Activated CD8-positive, alpha-beta memory T cell treated with anti-CD3 and anti-CD28 coated beads for 36 hours (primary cell): ENCODE measurements around the gene DNAI7. TPM values are rescaled to one million over a fixed set of nuclear protein-coding genes. Genes with fewer than 3 reads are reported as not detected.

Experiments
- CTCF ChIA-PET: fragments of 350-600 bp; sonication (Branson Sonifier 250); formaldehyde crosslinking; loops from one replicate; lab custom pipeline; 2021; ENCODE audit warnings: antibody characterized with exemption; lab: Charles Lee
- POLR2A ChIA-PET: fragments of 350-600 bp; sonication (Branson Sonifier 250); formaldehyde crosslinking; loops from one replicate; lab custom pipeline; 2021; ENCODE audit warnings: antibody characterized with exemption; lab: Charles Lee
- total RNA-seq, 2 experiments: library from RNA; stranded (reverse); gene quantifications; one replicate each; pipeline ENCODE4 v1.2.3, GENCODE V29; 2021

DNAI7 gene, protein sequence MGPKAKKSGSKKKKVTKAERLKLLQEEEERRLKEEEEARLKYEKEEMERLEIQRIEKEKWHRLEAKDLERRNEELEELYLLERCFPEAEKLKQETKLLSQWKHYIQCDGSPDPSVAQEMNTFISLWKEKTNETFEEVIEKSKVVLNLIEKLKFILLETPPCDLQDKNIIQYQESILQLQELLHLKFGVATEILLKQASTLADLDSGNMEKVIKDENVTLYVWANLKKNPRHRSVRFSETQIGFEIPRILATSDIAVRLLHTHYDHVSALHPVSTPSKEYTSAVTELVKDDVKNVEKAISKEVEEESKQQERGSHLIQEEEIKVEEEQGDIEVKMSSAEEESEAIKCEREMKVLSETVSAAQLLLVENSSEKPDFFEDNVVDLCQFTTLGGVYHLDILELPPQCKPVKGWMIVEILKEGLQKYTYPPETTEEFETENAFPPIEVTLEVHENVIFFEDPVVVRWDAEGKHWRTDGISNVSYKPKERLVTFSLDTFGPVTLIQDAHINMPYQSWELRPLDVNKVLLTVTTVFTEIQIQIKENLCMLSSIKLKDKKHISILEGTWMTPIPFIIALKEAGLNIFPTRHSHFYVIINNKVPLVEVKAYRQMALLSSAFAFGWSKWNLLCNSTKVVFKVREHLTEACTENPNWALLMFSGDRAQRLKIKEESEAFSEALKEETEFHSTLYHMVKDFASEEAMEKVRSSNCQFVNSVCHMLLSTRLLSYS
- total RNA-seq: under 1 TPM in 1 of 2 experiments, not detected in 1; 0.10 TPM

GRCh38 chr12:25195056-25195971, at the start of gene DNAI7, which contains the start of gene ETFRF1:
TSS of gene DNAI7 (minus strand) at chr12:25195160. CDS start at chr12:25195078, 82 bp downstream.
TSS of gene ETFRF1 (plus strand) at chr12:25195237. CDS start at chr12:25203957, 8,720 bp downstream.
- CTCF ChIA-PET: no interaction called here
- POLR2A ChIA-PET: interaction anchor here (0.6 kb wide), 1 partner anchor 23 kb away, joined by 8 read pairs; no protein-coding TSS in a partner anchor

- ChIA-PET CTCF (interaction anchor here (0.6 to 1.0 kb wide), 2 partner anchors 132 to 144 kb away, joined by 3 to 4 read pairs; no protein-coding TSS in a partner anchor), POLR2A (no interaction called here)
Observed at GRCh38 chr12:25243680-25243990, 48.7 kb upstream of the DNAI7 start.

DNA sequence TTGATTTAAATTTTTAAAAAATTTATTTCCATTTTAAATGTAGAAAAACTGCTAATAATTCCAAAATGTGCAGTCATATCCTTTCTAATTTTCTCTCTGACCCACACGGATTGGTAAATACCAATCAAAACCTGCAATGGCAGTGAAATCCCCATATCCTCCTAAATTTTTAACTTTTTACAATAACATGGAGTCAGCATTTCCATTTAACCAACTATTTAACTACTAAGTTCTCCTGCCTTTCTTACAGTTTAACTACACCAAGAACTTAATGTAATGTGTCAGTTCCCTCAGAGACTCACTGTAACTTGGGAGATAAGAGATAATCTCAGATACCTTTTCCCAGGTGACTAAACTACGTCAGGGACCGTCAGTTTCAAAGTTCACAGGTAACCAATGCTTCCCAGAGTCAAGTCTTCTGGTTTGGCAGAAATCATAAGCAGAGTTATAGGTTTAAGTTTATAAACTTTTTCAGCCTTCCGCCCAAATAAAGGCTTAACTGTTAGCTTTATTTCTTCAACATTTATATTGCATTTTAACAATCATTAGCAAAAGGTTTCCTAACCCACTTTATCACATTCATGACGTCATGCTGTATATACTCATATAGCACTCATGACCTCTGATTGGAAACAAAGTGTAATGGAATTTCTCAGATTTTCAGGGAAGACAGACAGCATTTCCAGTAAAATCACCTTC, 48.2 kb upstream of the DNAI7 start:
- ChIA-PET CTCF (interaction anchor here (0.6 to 1.0 kb wide), 2 partner anchors 132 to 144 kb away, joined by 3 to 4 read pairs; no protein-coding TSS in a partner anchor), POLR2A (no interaction called here)

DNA sequence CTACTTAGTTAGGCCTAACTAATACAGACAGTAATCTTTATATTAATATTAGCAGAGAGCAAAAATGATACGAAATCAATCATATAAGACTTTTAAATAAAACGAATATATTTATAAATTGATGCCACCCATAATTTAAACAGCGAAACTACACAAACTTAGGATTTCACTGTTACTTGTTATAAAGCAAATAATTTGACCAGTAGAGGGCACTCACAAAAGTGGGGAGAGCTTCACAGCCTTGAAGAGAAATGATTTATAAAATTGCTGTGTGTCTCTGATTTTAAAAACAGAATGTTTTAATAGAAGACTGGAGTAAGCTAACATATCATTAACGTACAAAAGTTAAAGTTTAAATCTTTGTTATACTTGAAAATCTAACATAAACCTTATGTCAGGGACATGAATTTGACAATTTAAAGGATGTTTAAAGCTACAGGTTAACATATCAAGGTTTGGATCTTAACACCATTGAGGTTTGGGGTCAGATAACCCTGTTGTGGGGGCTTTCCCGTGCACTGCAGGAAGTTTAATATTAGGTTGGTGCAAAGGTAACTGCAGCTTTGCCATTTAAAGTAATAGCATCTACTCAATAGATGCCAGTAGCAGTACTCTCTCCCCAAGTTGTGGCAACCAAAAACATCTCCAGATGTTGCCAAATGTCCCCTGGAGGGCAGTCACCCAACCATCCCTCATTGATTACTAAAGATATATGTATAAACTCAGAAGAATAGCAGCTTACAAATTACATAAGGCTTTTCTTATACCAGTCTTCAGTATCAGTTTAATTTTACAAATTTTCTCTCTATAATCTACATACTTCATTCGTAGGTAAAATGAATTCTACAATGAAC, 46.4 kb upstream of the DNAI7 start:
- ChIA-PET CTCF (interaction anchor here (0.6 to 1.6 kb wide), 9 partner anchors 11 to 156 kb away, joined by 3 to 6 read pairs (median 4); no protein-coding TSS in a partner anchor), POLR2A (interaction anchor here (0.6 to 1.0 kb wide), 2 partner anchors 24 to 123 kb away, joined by 5 to 7 read pairs; no protein-coding TSS in a partner anchor)

GRCh38 chr12:25236626-25237025, 41.7 kb upstream of the DNAI7 start:
- ChIA-PET POLR2A (no interaction called here), CTCF (interaction anchor here (1.4 kb wide), 1 partner anchor 58 kb away, joined by 4 read pairs; no protein-coding TSS in a partner anchor)

GRCh38 chr12:25236190-25236589, 41.2 kb upstream of the DNAI7 start:
- ChIA-PET CTCF (no interaction called here), POLR2A (no interaction called here)

DNA sequence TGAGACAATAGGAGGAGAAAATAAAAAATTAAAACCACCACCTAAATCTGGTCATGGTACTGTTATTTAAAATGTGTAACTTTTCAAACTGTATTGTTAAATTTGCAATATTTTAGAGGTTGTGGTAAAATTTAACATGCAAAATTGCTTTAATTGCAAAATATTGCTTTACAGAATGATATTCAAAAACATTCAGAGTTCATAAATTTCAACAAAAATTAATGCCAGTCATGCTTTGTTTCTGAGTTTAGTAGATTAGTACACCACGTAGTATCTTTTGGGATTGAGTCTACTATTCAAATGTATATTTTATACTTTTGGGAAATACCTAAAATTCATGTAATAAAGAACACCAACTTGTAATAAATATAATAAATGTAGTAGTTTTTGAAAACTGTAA, 18.4 kb upstream of the DNAI7 start:
- CTCF ChIA-PET: no interaction called here
- POLR2A ChIA-PET: no interaction called here

- ChIA-PET POLR2A (interaction anchor here (0.6 kb wide), 1 partner anchor 192 kb away, joined by 3 read pairs; no protein-coding TSS in a partner anchor), CTCF (no interaction called here)
Observed at GRCh38 chr12:25208554-25208953, 13.6 kb upstream of the DNAI7 start.

- POLR2A ChIA-PET: no interaction called here
Observed at GRCh38 chr12:25207846-25208245, 12.9 kb upstream of the DNAI7 start.

DNA sequence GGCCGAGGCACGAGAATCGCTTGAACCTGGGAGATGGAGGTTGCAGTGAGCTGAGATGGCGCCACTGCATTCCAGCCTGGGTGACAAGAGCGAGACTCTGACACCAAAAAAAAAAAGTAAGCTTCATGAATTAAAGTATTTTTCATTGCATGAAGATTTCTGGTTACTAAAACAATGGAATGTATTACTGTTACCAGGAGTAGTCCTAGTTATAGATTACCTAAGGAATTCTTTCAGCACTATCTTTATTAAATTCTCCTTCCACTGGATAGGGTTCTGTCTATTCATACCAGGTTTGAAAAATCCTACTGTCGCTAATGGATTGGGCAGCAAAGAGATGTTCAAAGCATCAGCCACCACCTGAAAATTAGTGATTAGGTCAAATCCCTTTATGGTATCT, 12.5 kb upstream of the DNAI7 start:
- ChIA-PET CTCF (no interaction called here), POLR2A (no interaction called here)

More at GRCh38 chr12:25207846-25208245, 12.9 kb upstream of the DNAI7 start:
- CTCF ChIA-PET: no interaction called here

- ChIA-PET POLR2A (no interaction called here), CTCF (no interaction called here)
Observed at GRCh38 chr12:25202137-25202536, 7.2 kb upstream of the DNAI7 start.

GRCh38 chr12:25200703-25201102, 5.7 kb upstream of the DNAI7 start:
- ChIA-PET CTCF (no interaction called here), POLR2A (no interaction called here)

DNA sequence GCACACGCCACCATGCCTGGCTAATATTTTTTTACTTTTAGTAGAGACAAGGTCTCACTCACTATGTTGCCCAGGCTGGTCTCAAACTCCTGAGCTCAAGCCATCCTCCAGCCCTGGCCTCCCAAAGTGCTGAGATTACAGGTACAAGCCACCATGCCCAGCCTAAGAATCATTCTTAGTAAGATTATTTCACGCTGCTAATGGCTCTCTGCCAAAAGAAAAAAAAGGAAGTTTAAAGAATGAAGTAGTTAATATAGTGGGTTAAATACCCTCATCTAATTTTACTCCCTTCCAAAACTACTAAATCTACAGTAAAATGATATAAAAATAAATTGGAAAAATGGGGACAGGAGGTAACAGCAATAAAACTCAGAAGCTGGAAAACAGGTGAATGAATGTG, 2.6 kb upstream of the DNAI7 start:
- CTCF ChIA-PET: no interaction called here
- POLR2A ChIA-PET: no interaction called here

- ChIA-PET POLR2A (interaction anchor here (0.6 kb wide), 1 partner anchor 24 kb away, joined by 8 read pairs; no protein-coding TSS in a partner anchor), CTCF (no interaction called here)
Observed at GRCh38 chr12:25194722-25195055, 271 bp downstream of the DNAI7 start.

DNA sequence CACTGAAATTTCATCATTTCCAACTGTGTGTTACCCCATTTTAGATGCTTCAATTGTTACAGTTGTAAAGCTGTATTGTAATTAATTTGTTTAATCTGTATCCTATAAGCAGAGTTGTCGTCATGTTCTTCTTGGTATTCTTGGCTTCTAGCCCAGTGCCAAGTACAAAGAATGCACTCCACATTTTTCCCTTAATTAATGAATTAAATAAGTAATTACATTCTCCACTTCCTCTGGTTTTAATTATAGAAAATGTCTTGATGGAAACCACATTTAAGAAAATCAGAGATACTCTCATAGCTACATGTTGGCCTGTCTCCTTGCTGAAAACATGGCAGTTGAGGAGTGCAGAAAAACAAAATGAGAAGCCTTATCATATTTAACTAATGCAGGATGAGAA, 746 bp downstream of the DNAI7 start:
- POLR2A ChIA-PET: no interaction called here
- CTCF ChIA-PET: no interaction called here

DNA sequence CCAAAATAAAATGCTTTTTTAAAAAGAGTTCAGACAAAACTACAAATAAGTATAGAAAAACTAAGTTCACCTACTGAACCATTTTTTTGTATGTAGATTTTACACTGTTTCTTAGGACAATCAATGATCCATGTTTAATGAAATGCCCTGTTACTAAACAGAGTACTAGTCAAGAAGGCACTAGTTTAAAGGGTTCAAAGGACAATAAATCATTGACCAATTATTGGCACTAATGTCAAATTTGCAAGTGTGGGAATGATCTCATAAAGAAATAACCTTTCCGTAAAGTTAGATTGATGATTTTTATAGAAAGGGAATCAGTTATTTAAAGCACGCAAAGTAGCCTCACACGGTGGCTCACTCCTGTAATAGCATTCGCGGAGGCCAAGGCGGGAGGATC, 4.2 kb downstream of the DNAI7 start:
- CTCF ChIA-PET: no interaction called here
- POLR2A ChIA-PET: no interaction called here

- POLR2A ChIA-PET: no interaction called here
Observed at GRCh38 chr12:25189656-25190055, 5.3 kb downstream of the DNAI7 start.

GRCh38 chr12:25187781-25188180, 7.2 kb downstream of the DNAI7 start:
- ChIA-PET CTCF (no interaction called here), POLR2A (no interaction called here)

More at GRCh38 chr12:25189656-25190055, 5.3 kb downstream of the DNAI7 start:
- CTCF ChIA-PET: no interaction called here
